ENCODE measurements around the gene ACAD11. TPM values are rescaled to one million over a fixed set of nuclear protein-coding genes. Genes with fewer than 3 reads are reported as not detected.
A peak's percentile ranks its signal among the peaks of the same experiment; 100 is the strongest.

ACAD11 gene
- total and polyA plus RNA-seq, 7 experiments from 2014 or later, result 6.0 to 33.7 (median 25.6) TPM

DNA sequence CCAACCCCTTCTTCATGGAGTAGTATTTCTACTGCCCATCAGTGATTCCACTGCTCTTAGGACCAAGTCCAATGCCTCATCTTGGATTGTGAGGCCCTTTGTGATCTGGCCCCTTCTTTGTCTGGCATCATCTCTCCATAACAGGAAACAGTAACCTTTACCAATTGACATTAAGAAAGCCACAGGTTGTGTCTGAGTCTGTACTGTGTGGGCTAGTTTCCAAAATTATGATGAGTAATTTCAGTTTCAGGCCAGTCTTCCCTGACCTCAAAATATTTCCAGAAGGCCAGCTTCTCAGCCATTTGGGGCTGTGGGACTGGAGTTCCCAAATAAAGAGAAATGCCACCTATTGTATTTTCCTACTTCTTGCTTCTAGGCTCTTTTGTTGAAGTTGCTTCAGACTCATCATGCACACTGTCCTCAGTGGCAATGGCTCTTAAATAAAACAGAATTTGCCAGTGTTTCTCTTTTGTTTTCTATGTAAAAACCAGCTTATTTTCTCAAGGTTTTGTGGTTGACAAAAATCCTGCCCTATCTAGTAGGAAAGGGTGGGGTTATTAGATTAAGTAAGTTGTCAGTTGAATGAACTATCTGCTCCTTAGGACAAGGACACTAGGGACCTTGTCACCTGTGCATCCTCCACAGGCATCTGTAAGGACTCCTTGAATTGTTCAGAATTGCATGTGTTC, 109.6 kb downstream of the ACAD11 start:
- Histone ChIP-seq H3K27ac (ENCODE audit: low read depth, low read length) (no peak overlapping the region), H3K4me3 (ENCODE audit: low read length) (no peak overlapping the region), H3K36me3 (ENCODE audit: control insufficient read depth in 2 of 3, insufficient read depth in 3 of 3, low read length in 3 of 3) (no peaks in the 10 kb centered on the region), H3K9me3 (ENCODE audit: control insufficient read depth in 2 of 3, low read length in 3 of 3) (no peaks in the 10 kb centered on the region), H3K27me3 (ENCODE audit: control insufficient read depth in 2 of 2, insufficient read depth in 2 of 2, low read length in 2 of 2) (no peaks in the 10 kb centered on the region), H3K4me1 (ENCODE audit: control insufficient read depth in 2 of 2, insufficient read depth in 2 of 2, low read length in 2 of 2) (no peaks in the 10 kb centered on the region)
- H3K27me3 Mint-ChIP-seq, result no peaks in the 10 kb centered on the region
- ChIA-PET POLR2A (no interaction called here), CTCF (no interaction called here)
- H3K36me3 Mint-ChIP-seq, result peaks cover 0 to 8% (median 0%) of the 10 kb centered on the region in 5 donors
- intact Hi-C loops (cut with micrococcal nuclease), result loop anchor here in 1 of 2 donors (5.0 kb wide), 1 partner anchor 1168 kb away; the partner anchor contains the start of gene NUDT16
- peaks cover 9 to 27% (median 15%) of the 10 kb centered on the region in 7 donors for H3K4me1 Mint-ChIP-seq
- H3K27ac Mint-ChIP-seq, result peak overlapping the region in 7 of 9 donors; percentile 26 to 76 (median 60)
- ATAC-seq, result peak; percentile 24
- H3K4me3 Mint-ChIP-seq, result peak overlapping the region in 1 of 10 donors; percentile 53
- H3K9me3 Mint-ChIP-seq, result peaks cover 0 to 4% (median 0%) of the 10 kb centered on the region in 11 donors
- peak in 1 of 9 donors; percentile 41 for DNase-seq

DNA sequence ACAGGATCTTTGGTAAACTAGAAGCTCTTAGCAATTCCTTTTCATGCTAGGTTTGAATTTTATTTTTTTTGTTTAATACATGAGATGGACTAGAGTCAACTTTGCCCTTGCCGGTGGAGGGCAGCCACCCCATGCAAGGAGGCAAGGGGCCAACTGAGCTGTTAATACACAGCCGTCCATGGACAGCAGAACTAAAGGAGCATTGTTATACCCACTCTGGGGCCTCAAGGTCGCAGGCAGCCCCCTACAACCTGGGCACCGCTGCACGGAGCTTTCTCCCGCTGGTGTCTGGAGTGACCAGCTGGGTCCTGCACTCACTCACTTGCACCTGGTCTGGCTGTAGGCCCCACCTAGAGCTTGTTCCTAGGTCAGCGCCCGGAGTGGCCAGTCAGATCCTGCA, 110.4 kb downstream of the ACAD11 start:
- DNase-seq (no peak), ATAC-seq (no peak)
- H3K4me1 ChIP-seq (ENCODE audit: control insufficient read depth in 2 of 2, insufficient read depth in 2 of 2, low read length in 2 of 2), result no peaks in the 10 kb centered on the region
- H3K4me3 ChIP-seq (ENCODE audit: low read length), result no peak overlapping the region
- H3K9me3 Mint-ChIP-seq, result peaks cover 0 to 4% (median 0%) of the 10 kb centered on the region in 11 donors
- H3K27ac ChIP-seq (ENCODE audit: low read depth, low read length), result no peak overlapping the region
- peaks cover 0 to 13% (median 0%) of the 10 kb centered on the region in 5 donors for H3K36me3 Mint-ChIP-seq
- ChIA-PET POLR2A (no interaction called here), CTCF (no interaction called here)
- no peaks in the 10 kb centered on the region for H3K27me3 Mint-ChIP-seq
- peaks cover 9 to 31% (median 15%) of the 10 kb centered on the region in 7 donors for H3K4me1 Mint-ChIP-seq
- H3K4me3 Mint-ChIP-seq, result no peak overlapping the region
- intact Hi-C loops (cut with micrococcal nuclease), result no loop called here
- H3K9me3 ChIP-seq (ENCODE audit: control insufficient read depth in 2 of 3, low read length in 3 of 3), result no peaks in the 10 kb centered on the region
- H3K36me3 ChIP-seq (ENCODE audit: control insufficient read depth in 2 of 3, insufficient read depth in 3 of 3, low read length in 3 of 3), result no peaks in the 10 kb centered on the region
- H3K27me3 ChIP-seq (ENCODE audit: control insufficient read depth in 2 of 2, insufficient read depth in 2 of 2, low read length in 2 of 2), result no peaks in the 10 kb centered on the region
- peak overlapping the region in 1 of 9 donors; percentile 28 for H3K27ac Mint-ChIP-seq

DNA sequence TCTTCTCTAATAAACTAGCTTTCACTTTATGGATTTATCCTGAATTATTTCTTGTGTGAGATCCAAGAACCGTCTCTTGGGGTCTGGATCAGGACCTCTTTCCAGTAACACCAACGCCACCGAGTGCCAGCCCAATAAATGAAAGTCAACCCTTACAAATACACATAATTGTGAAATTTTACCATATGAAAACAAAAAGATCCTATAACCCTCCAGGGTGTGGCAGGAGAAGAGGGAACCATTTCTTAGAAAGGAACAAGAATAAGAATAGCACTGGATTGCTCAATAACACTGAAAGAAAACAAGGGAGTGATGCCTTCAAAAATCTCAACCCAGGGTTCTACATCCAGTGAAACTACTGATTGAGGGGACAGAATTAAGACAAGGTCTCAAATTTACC, 114.1 kb downstream of the ACAD11 start:
- H3K27ac ChIP-seq (ENCODE audit: low read depth, low read length), result no peak overlapping the region
- no peaks in the 10 kb centered on the region for H3K27me3 Mint-ChIP-seq
- POLR2A ChIA-PET, result no interaction called here
- H3K27me3 ChIP-seq (ENCODE audit: control insufficient read depth in 2 of 2, insufficient read depth in 2 of 2, low read length in 2 of 2), result no peaks in the 10 kb centered on the region
- H3K4me3 ChIP-seq (ENCODE audit: low read length), result no peak overlapping the region
- CTCF ChIA-PET, result interaction anchor here (0.6 to 0.8 kb wide), 2 partner anchors 94 to 96 kb away, joined by 4 to 5 read pairs; no protein-coding TSS in a partner anchor
- no peak for ATAC-seq
- H3K4me3 Mint-ChIP-seq, result no peak overlapping the region
- peaks cover 0 to 24% (median 0%) of the 10 kb centered on the region in 5 donors for H3K36me3 Mint-ChIP-seq
- no peaks in the 10 kb centered on the region for H3K4me1 ChIP-seq (ENCODE audit: control insufficient read depth in 2 of 2, insufficient read depth in 2 of 2, low read length in 2 of 2)
- H3K27ac Mint-ChIP-seq, result no peak overlapping the region
- intact Hi-C loops (cut with micrococcal nuclease), result no loop called here
- DNase-seq, result no peak
- H3K4me1 Mint-ChIP-seq, result peaks cover 7 to 47% (median 9%) of the 10 kb centered on the region in 7 donors
- peaks cover 0 to 7% (median 0%) of the 10 kb centered on the region in 3 experiments for H3K36me3 ChIP-seq (ENCODE audit: control insufficient read depth in 2 of 3, insufficient read depth in 3 of 3, low read length in 3 of 3)
- no peaks in the 10 kb centered on the region for H3K9me3 ChIP-seq (ENCODE audit: control insufficient read depth in 2 of 3, low read length in 3 of 3)
- peaks cover 0 to 4% (median 0%) of the 10 kb centered on the region in 11 donors for H3K9me3 Mint-ChIP-seq

DNA sequence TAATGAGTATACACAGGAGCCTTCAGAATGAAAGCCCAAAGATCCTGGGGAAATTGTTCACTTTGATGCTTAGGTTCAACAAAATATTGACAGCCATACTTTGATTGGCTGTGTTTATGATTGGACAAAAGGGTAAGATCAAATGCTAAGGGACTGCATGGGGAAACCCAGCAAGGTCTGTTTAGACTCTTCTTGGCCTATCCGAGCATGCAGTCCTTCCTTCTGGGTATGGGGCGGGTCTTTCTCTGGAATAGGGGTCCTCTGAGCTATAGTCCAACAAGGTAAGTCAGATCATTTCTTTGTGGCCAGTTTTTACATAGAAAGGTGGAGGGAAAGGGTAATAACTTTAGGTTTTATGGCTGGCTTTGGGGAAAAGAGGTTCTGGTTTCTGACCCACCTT, 115.5 kb downstream of the ACAD11 start:
- ATAC-seq (no peak), DNase-seq (no peak)
- Histone ChIP-seq H3K4me3 (ENCODE audit: low read length) (no peak overlapping the region), H3K9me3 (ENCODE audit: control insufficient read depth in 2 of 3, low read length in 3 of 3) (no peaks in the 10 kb centered on the region), H3K36me3 (ENCODE audit: control insufficient read depth in 2 of 3, insufficient read depth in 3 of 3, low read length in 3 of 3) (peaks cover 0 to 15% (median 0%) of the 10 kb centered on the region in 3 experiments), H3K27ac (ENCODE audit: low read depth, low read length) (no peak overlapping the region), H3K4me1 (ENCODE audit: control insufficient read depth in 2 of 2, insufficient read depth in 2 of 2, low read length in 2 of 2) (no peaks in the 10 kb centered on the region), H3K27me3 (ENCODE audit: control insufficient read depth in 2 of 2, insufficient read depth in 2 of 2, low read length in 2 of 2) (no peaks in the 10 kb centered on the region)
- intact Hi-C loops (cut with micrococcal nuclease), result no loop called here
- Mint-ChIP-seq H3K27me3 (no peaks in the 10 kb centered on the region), H3K27ac (peak overlapping the region in 2 of 9 donors; percentile 35 to 51), H3K9me3 (peaks cover 0 to 2% (median 0%) of the 10 kb centered on the region in 11 donors), H3K4me3 (no peak overlapping the region), H3K4me1 (peaks cover 0 to 36% (median 0%) of the 10 kb centered on the region in 7 donors), H3K36me3 (peaks cover 0 to 24% (median 3%) of the 10 kb centered on the region in 5 donors)
- CTCF ChIA-PET, result no interaction called here
- POLR2A ChIA-PET, result no interaction called here

DNA sequence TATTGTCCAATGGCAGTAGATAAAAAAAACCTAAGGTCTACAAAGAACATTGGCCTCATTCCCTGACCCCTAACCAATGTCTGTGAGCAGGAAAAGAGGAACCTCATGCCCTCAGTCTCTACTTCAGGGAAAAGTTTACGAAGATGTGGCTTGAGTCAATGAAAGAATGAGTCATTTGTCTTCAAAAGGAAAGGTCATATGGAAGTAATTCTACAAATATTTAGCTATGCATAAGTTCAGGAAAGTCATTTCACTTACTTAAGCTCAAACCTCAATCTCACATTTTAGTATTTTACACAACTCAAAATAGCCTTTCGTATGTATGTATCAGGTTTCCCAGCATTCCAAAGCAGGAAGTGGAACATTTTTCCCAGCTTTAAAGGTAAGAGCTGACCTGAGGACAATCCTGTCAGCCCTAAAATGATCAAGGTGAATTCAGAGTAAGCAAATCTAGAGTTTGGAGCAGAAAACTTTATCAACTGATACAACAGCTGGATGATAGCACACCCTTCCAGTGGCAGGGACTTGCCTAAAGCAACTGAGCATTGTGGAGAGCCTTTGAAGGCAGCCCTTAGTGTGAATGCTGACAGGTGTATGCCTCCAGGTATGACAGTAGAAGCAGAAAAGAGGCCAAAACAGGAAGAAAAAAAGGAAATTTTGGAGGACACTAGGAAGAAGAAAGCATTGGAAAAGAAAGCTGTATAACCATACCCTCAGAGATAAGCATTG, 116.4 kb downstream of the ACAD11 start:
- peak overlapping the region in 4 of 9 donors; percentile 37 to 60 (median 52) for H3K27ac Mint-ChIP-seq
- H3K4me3 Mint-ChIP-seq, result peak overlapping the region in 1 of 10 donors; percentile 18
- DNase-seq, result no peak
- intact Hi-C loops (cut with micrococcal nuclease), result no loop called here
- peaks cover 0 to 32% (median 0%) of the 10 kb centered on the region in 7 donors for H3K4me1 Mint-ChIP-seq
- Histone ChIP-seq H3K27ac (ENCODE audit: low read depth, low read length) (no peak overlapping the region), H3K9me3 (ENCODE audit: control insufficient read depth in 2 of 3, low read length in 3 of 3) (no peaks in the 10 kb centered on the region), H3K27me3 (ENCODE audit: control insufficient read depth in 2 of 2, insufficient read depth in 2 of 2, low read length in 2 of 2) (no peaks in the 10 kb centered on the region), H3K4me3 (ENCODE audit: low read length) (no peak overlapping the region), H3K36me3 (ENCODE audit: control insufficient read depth in 2 of 3, insufficient read depth in 3 of 3, low read length in 3 of 3) (peaks cover 0 to 15% (median 0%) of the 10 kb centered on the region in 3 experiments), H3K4me1 (ENCODE audit: control insufficient read depth in 2 of 2, insufficient read depth in 2 of 2, low read length in 2 of 2) (no peaks in the 10 kb centered on the region)
- no peaks in the 10 kb centered on the region for H3K27me3 Mint-ChIP-seq
- peaks cover 0 to 31% (median 8%) of the 10 kb centered on the region in 5 donors for H3K36me3 Mint-ChIP-seq
- ATAC-seq, result peak; percentile 45
- CTCF ChIA-PET, result no interaction called here
- POLR2A ChIA-PET, result no interaction called here
- peaks cover 0 to under 1% (median 0%) of the 10 kb centered on the region in 11 donors for H3K9me3 Mint-ChIP-seq

DNA sequence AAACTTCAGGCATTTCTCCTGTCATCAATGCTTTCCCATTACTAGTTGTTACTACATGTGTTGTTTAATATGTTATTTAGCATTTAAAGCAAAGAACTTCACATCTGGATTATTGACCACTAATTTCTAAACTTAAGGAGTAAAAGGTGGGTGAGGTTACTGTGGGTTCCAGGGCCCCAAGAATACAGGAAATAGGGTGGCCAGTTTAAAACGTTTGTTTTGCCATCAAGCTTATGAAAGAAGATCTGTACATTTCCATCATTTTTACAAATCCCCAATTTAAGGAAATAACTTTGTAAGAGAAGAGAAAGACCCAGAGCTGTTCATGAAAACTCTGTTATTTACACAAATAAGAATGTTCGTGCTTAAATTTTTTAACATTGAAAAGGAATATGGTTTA, 117.0 kb downstream of the ACAD11 start:
- DNase-seq (no peak), ATAC-seq (no peak)
- no peak overlapping the region for H3K4me3 Mint-ChIP-seq
- H3K9me3 Mint-ChIP-seq, result no peaks in the 10 kb centered on the region
- H3K9me3 ChIP-seq (ENCODE audit: control insufficient read depth in 2 of 3, low read length in 3 of 3), result no peaks in the 10 kb centered on the region
- intact Hi-C loops (cut with micrococcal nuclease), result no loop called here
- no peaks in the 10 kb centered on the region for H3K27me3 Mint-ChIP-seq
- no peaks in the 10 kb centered on the region for H3K27me3 ChIP-seq (ENCODE audit: control insufficient read depth in 2 of 2, insufficient read depth in 2 of 2, low read length in 2 of 2)
- H3K4me3 ChIP-seq (ENCODE audit: low read length), result no peak overlapping the region
- H3K4me1 Mint-ChIP-seq, result peaks cover 0 to 29% (median 0%) of the 10 kb centered on the region in 7 donors
- peaks cover 0 to 21% (median under 1%) of the 10 kb centered on the region in 3 experiments for H3K36me3 ChIP-seq (ENCODE audit: control insufficient read depth in 2 of 3, insufficient read depth in 3 of 3, low read length in 3 of 3)
- peaks cover 0 to 36% (median 8%) of the 10 kb centered on the region in 5 donors for H3K36me3 Mint-ChIP-seq
- H3K27ac Mint-ChIP-seq, result peak overlapping the region in 1 of 9 donors; percentile 37
- ChIA-PET CTCF (no interaction called here), POLR2A (no interaction called here)
- H3K4me1 ChIP-seq (ENCODE audit: control insufficient read depth in 2 of 2, insufficient read depth in 2 of 2, low read length in 2 of 2), result no peaks in the 10 kb centered on the region
- H3K27ac ChIP-seq (ENCODE audit: low read depth, low read length), result no peak overlapping the region
